HCT116 (cell line): ENCODE results near the gene CERK. TPM values are rescaled to one million over a fixed set of nuclear protein-coding genes. Genes with fewer than 3 reads are reported as not detected.

Experiments
- ATAC-seq: fragments of 200-7000 bp; cut with Tn5 transposase; 2 replicates; pipeline ENCODE4 v1.9.1; 2020; ENCODE audit warnings: mild to moderate bottlenecking, moderate library complexity
- BruUV-seq: library from RNA; stranded (reverse); fragments of 400-500 nt; replicated peaks from 2 replicates; lab custom pipeline; 2021; lab: Mats Ljungman, UMichigan
- CTCF ChIA-PET: fragments of 300-600 bp; sonication (Branson Sonifier 250); formaldehyde crosslinking; loops from one replicate; lab custom pipeline; 2021; ENCODE audit warnings: antibody characterized with exemption; lab: Charles Lee
- POLR2A ChIA-PET: fragments of 300-600, 350-600 bp; sonication (Branson Sonifier 250); formaldehyde crosslinking; loops from one replicate; lab custom pipeline; 2021; ENCODE audit warnings: antibody characterized with exemption; lab: Charles Lee
- RAD21 ChIA-PET, 2 experiments: fragments of 300-600 bp; sonication (Branson Sonifier 250); formaldehyde crosslinking; loops; one replicate each; lab custom pipeline; 2023; ENCODE audit warnings: low total read pairs in 2 of 2; ENCODE audit not compliant: uncharacterized antibody in 2 of 2, unreplicated experiment in 2 of 2, low non-redundant PET in 1 of 2; lab: Charles Lee
- DNase-seq: peaks from one replicate; pipeline ENCODE4 v3.0.0-alpha.2; 2010; ENCODE audit warnings: low read depth, low spot score
- H2AFZ ChIP-seq: fragments of 200-600 bp; shearing (Covaris generic), sonication (generic); 2 replicates; pipeline ENCODE4 v1.6.1; 2017; ENCODE audit warnings: low read depth, mixed run types, mixed read lengths, antibody characterized with exemption, low read length; ENCODE audit not compliant: poor library complexity, severe bottlenecking
- H3K27ac ChIP-seq: 2 replicates; pipeline ENCODE4 v1.5.1; 2012; ENCODE audit warnings: low read depth, low read length
- H3K27me3 ChIP-seq: fragments of 200-600 bp; sonication (generic); 2 replicates; pipeline ENCODE4 v1.6.1; 2016; ENCODE audit warnings: mixed run types, low read length, mixed read lengths; ENCODE audit not compliant: insufficient read depth
- H3K36me3 ChIP-seq, 2 experiments: fragments of 200-500 bp in 1 of 2; fragments of 200-600 bp in 1 of 2; sonication (Bioruptor generic) in 1 of 2; sonication (generic) in 1 of 2; 2 replicates each; pipeline versions ENCODE4 v1.5.1 to v1.6.1; 2014 to 2016; ENCODE audit warnings: low read length in 2 of 2, inconsistent platforms in 1 of 2, mixed read lengths in 1 of 2, mixed run types in 1 of 2; ENCODE audit not compliant: insufficient read depth in 2 of 2, control insufficient read depth in 1 of 2
- H3K4me1 ChIP-seq, 2 experiments: fragments of 200-600 bp in 1 of 2; sonication (generic) in 1 of 2; 2 replicates each; pipeline versions ENCODE4 v1.5.1 to v1.6.1; 2012 to 2017; ENCODE audit warnings: low read length in 2 of 2, inconsistent platforms in 1 of 2, mild to moderate bottlenecking in 1 of 2, mixed read lengths in 1 of 2, mixed run types in 1 of 2, moderate library complexity in 1 of 2; ENCODE audit not compliant: insufficient read depth in 2 of 2, control insufficient read depth in 1 of 2
- H3K4me2 ChIP-seq: fragments of 200-600 bp; sonication (generic); 2 replicates; pipeline ENCODE4 v1.6.1; 2017; ENCODE audit warnings: mixed run types, low read length, mixed read lengths
- H3K4me3 ChIP-seq, 2 experiments: fragments of 200-600 bp in 1 of 2; sonication (generic) in 1 of 2; replicated peaks in 1 of 2; 2 replicates each; pipeline ENCODE4 v1.5.1; 2011 to 2016; ENCODE audit warnings: low read length in 2 of 2, control low read depth in 1 of 2, low read depth in 1 of 2, mild to moderate bottlenecking in 1 of 2, mixed read lengths in 1 of 2, mixed run types in 1 of 2
- H3K79me2 ChIP-seq: fragments of 200-600 bp; sonication (generic); 2 replicates; pipeline ENCODE4 v1.6.1; 2017; ENCODE audit warnings: mild to moderate bottlenecking, mixed run types, low read length, moderate library complexity, mixed read lengths; ENCODE audit not compliant: insufficient read depth
- H3K9ac ChIP-seq: fragments of 200-600 bp; sonication (generic); 2 replicates; pipeline ENCODE4 v1.6.1; 2016; ENCODE audit warnings: low read length, mixed read lengths
- H3K9me2 ChIP-seq: fragments of 200-600 bp; sonication (generic), shearing (Covaris generic); 2 replicates; pipeline ENCODE4 v1.6.1; 2017; ENCODE audit warnings: mixed run types, mild to moderate bottlenecking, moderate library complexity; ENCODE audit not compliant: insufficient read depth
- H3K9me3 ChIP-seq, 2 experiments: fragments of 200-500 bp in 1 of 2; fragments of 200-600 bp in 1 of 2; sonication (Bioruptor generic) in 1 of 2; sonication (generic) in 1 of 2; 2 replicates each; pipeline ENCODE4 v1.6.1; 2014 to 2017; ENCODE audit warnings: low read length in 2 of 2, mixed read lengths in 2 of 2, inconsistent platforms in 1 of 2, low read depth in 1 of 2, mild to moderate bottlenecking in 1 of 2, mixed run types in 1 of 2, moderate library complexity in 1 of 2; ENCODE audit not compliant: control insufficient read depth in 1 of 2, insufficient read depth in 1 of 2
- H4K20me1 ChIP-seq: fragments of 200-600 bp; sonication (generic), shearing (Covaris generic); 2 replicates; pipeline ENCODE4 v1.6.1; 2017; ENCODE audit warnings: mixed run types, mild to moderate bottlenecking, moderate library complexity; ENCODE audit not compliant: insufficient read depth
- CTCF ChIP-seq, 3 experiments: fragments of 200-600 bp in 1 of 3; sonication (generic) in 1 of 3; IDR thresholded peaks in 2 of 3; conservative IDR thresholded peaks in 1 of 3; 2 replicates each; pipeline ENCODE4 v1.5.1; 2012 to 2017; ENCODE audit warnings: low read depth in 2 of 3, low read length in 2 of 3, antibody characterized with exemption in 1 of 3, borderline replicate concordance in 1 of 3, control low read depth in 1 of 3, mild to moderate bottlenecking in 1 of 3, mixed read lengths in 1 of 3, mixed run types in 1 of 3, moderate library complexity in 1 of 3; ENCODE audit not compliant: insufficient read depth in 1 of 3
- SP1 ChIP-seq: IDR thresholded peaks from 2 replicates; pipeline ENCODE4 v1.6.1; 2012; ENCODE audit warnings: low read depth
- ZFX ChIP-seq: fragments of 450-650 bp; IDR thresholded peaks from 2 replicates; pipeline ENCODE4 v1.6.1; 2017
- intact Hi-C: fragments of 100-400 bp; cut with micrococcal nuclease; formaldehyde crosslinking; loops from 2 replicates; pipeline ENCODE4 v1.10.0; 2022
- total RNA-seq: library from RNA; stranded (reverse); gene quantifications from one replicate; pipeline ENCODE4 v1.2.1, GENCODE V29; 2021; ENCODE audit not compliant: unreplicated experiment

The CERK gene
- total RNA-seq, 1 experiment from 2014 or later: 35.0 TPM

- TF ChIP-seq CTCF (IDR thresholded peaks at IDR 0.05 in 2 of 3, conservative IDR thresholded peaks at IDR 0.05 in 1 of 3; ENCODE audit: borderline replicate concordance in 1 of 3, insufficient read depth in 1 of 3, low read depth in 2 of 3, low read length in 2 of 3): no peak
- TF ChIP-seq SP1: no peak
Measured at GRCh38 chr22:46732513-46732912, 5.5 kb downstream of the CERK start (continued).

- POLR2A ChIA-PET: no interaction called here
- RAD21 ChIA-PET: no interaction called here
- H3K79me2 ChIP-seq: peaks cover 62% of the 10 kb centered on the region
Measured at GRCh38 chr22:46732041-46732379, 6.0 kb downstream of the CERK start.

More at GRCh38 chr22:46732041-46732379, 6.0 kb downstream of the CERK start:
- ATAC-seq: 0 out of 2 replicates have a peak, but pooled peaks have one; percentile 15
- DNase-seq: no peak
- Histone ChIP-seq H3K27ac (0 out of 2 replicates have a peak overlapping the region, but pooled peaks have one; percentile 11), H3K9ac (0 out of 2 replicates have a peak overlapping the region, but pooled peaks have one; percentile 23), H3K4me2 (peak overlapping the region; percentile 41), H3K4me3 (no peak overlapping the region), H3K36me3 (no peaks in the 10 kb centered on the region), H3K9me2 (no peaks in the 10 kb centered on the region), H3K27me3 (no peaks in the 10 kb centered on the region), H3K4me1 (peaks cover 21 to 24% of the 10 kb centered on the region in 2 experiments), H3K9me3 (no peaks in the 10 kb centered on the region), H2AFZ (no peak overlapping the region), H4K20me1 (no peaks in the 10 kb centered on the region)
- intact Hi-C loops: no loop called here
- TF ChIP-seq ZFX (no peak), CTCF (IDR thresholded peaks at IDR 0.05 in 2 of 3, conservative IDR thresholded peaks at IDR 0.05 in 1 of 3; ENCODE audit: borderline replicate concordance in 1 of 3, insufficient read depth in 1 of 3, low read depth in 2 of 3, low read length in 2 of 3) (no peak)
- no TSS peak for BruUV-seq
- CTCF ChIA-PET: no interaction called here
